Superior temporal gyrus (tissue), 1 donor: ENCODE measurements around the gene CPE.
A peak's percentile ranks its signal among the peaks of the same experiment; 100 is the strongest.

Experiments used
- DNase-seq: peaks from one replicate; pipeline ENCODE4 v3.0.0-alpha.2; 2016; ENCODE audit errors: extremely low spot score

CPE gene

GRCh38 chr4:165506849-165507248, 128.0 kb downstream of the CPE start:
- DNase-seq, result no peak

GRCh38 chr4:165507381-165507780, 128.6 kb downstream of the CPE start:
- DNase-seq, result no peak

GRCh38 chr4:165508372-165509120, 129.7 kb downstream of the CPE start:
- no peak for DNase-seq

- no peak for DNase-seq
These were observed 133.6 kb downstream of the CPE start for GRCh38 chr4:165512424-165512823.

GRCh38 chr4:165514739-165515138, 135.9 kb downstream of the CPE start:
- DNase-seq, result no peak

GRCh38 chr4:165515201-165515600, 136.4 kb downstream of the CPE start:
- DNase-seq, result no peak

- DNase-seq, result no peak
These were observed 137.5 kb downstream of the CPE start for GRCh38 chr4:165516281-165516833.

- no peak for DNase-seq
These were observed 138.4 kb downstream of the CPE start for GRCh38 chr4:165517216-165517615.

- no peak for DNase-seq
These were observed 139.3 kb downstream of the CPE start for GRCh38 chr4:165518024-165518616.

GRCh38 chr4:165518686-165519085, 139.9 kb downstream of the CPE start:
- no peak for DNase-seq

GRCh38 chr4:165519591-165519990, 140.8 kb downstream of the CPE start:
- no peak for DNase-seq

- no peak for DNase-seq
These were observed 141.3 kb downstream of the CPE start for GRCh38 chr4:165520086-165520485.

GRCh38 chr4:165522050-165522449, 143.2 kb downstream of the CPE start:
- DNase-seq, result no peak

- no peak for DNase-seq
These were observed 145.9 kb downstream of the CPE start for GRCh38 chr4:165524532-165525190.

- DNase-seq, result no peak
These were observed 154.2 kb downstream of the CPE start for GRCh38 chr4:165532976-165533375.

GRCh38 chr4:165537028-165537648, 158.3 kb downstream of the CPE start:
- DNase-seq, result peak; percentile 89

- no peak for DNase-seq
These were observed 161.0 kb downstream of the CPE start for GRCh38 chr4:165539801-165540200.

- no peak for DNase-seq
These were observed 161.5 kb downstream of the CPE start for GRCh38 chr4:165540206-165540830.

- no peak for DNase-seq
These were observed 163.1 kb downstream of the CPE start for GRCh38 chr4:165541851-165542459.

GRCh38 chr4:165542476-165542875, 163.7 kb downstream of the CPE start:
- DNase-seq, result no peak
